ENCODE measurements around the gene GRB2. TPM values are rescaled to one million over a fixed set of nuclear protein-coding genes. Genes with fewer than 3 reads are reported as not detected.

The GRB2 gene
- total and polyA plus RNA-seq, 2 experiments from 2014 or later: 132 to 198 TPM

- H3K4me1 ChIP-seq (ENCODE audit: low read depth): no peaks in the 10 kb centered on the region
- peak; percentile 41 for TF ChIP-seq CTCF (IDR thresholded peaks at IDR 0.05; ENCODE audit: low read depth, low read length)
- H3K27me3 ChIP-seq: no peaks in the 10 kb centered on the region
- peak; percentile 74 to 89 for DNase-seq (ENCODE audit: low read depth in 1 of 2, low spot score in 1 of 2)
- H3K4me3 ChIP-seq: peak overlapping the region; percentile 94
- H3K27ac ChIP-seq: peak overlapping the region; percentile 41
- no peaks in the 10 kb centered on the region for H3K9me3 ChIP-seq (ENCODE audit: low read depth)
- H3K36me3 ChIP-seq: no peaks in the 10 kb centered on the region
Observed at GRCh38 chr17:75271233-75271954, 134.1 kb downstream of the GRB2 start.

DNA sequence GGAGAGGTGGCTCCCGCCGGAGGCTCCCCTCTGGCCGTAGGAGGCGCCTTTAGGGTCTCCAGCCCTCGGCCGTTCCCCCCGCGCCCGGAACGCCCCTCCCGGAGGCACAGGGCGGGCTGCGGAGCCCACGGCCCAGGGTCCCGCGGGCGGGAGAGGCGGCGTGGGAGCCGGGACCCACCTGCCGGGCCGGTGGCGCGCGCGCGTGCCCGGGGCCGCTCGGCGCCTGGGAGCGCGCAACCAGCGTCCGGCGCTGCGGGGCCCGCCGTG is 134.6 kb downstream of the GRB2 start, which contains the start of gene MIF4GD:
Gene MIF4GD (minus strand): TSS at position 266 of the 267 bp plus-strand sequence. CDS start 1,036 bp downstream, outside the sequence.
- Histone ChIP-seq H3K27me3 (no peaks in the 10 kb centered on the region), H3K9me3 (ENCODE audit: low read depth) (no peaks in the 10 kb centered on the region), H3K4me1 (ENCODE audit: low read depth) (no peaks in the 10 kb centered on the region), H3K27ac (peak within 1 kb of the TSS; percentile 75), H3K4me3 (peak within 1 kb of the TSS; percentile 94), H3K36me3 (peaks cover 5% of the 10 kb centered on the region)
- TF ChIP-seq CTCF (IDR thresholded peaks at IDR 0.05; ENCODE audit: low read depth, low read length): no peak
- DNase-seq (ENCODE audit: low read depth in 1 of 2, low spot score in 1 of 2): no peak

DNA sequence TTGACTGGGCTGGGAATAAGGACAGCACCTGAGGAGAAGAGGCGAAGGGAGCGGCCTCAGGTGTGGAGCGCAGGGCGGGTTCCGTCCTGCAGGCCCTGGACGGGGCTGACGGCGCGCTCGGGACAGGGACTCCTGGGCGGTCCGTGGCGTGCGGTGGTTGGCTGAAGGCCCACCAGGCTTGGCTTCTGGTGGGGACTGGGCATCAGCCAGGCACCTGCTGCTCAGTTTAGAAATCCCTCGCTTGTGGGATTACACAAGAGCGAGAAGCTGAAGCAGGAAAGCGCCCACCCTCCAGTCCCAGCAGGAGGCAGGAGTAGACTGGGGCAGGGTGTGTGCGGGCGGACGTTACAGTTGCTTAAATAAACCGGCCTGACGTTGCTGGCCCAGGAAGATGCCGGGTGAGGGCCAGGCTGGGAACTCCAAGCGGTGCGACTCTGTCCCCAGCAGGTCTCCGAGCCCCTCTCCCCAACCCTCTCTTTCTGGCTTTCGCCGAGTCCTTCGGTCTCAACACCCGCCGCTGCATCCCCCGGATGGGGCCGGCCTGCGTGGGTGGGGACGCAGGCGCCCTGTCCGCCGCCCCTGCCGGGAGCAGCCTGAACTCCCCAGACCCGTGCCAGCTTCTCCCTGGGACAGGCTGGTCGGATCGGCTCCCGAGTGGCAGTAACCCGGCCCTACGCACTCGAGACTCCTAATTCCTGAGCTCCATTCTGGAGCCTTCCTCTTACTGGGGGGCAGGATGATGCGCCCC is 135.1 kb downstream of the GRB2 start:
- no peaks in the 10 kb centered on the region for H3K4me1 ChIP-seq (ENCODE audit: low read depth)
- peaks cover 9% of the 10 kb centered on the region for H3K36me3 ChIP-seq
- H3K27me3 ChIP-seq: no peaks in the 10 kb centered on the region
- no peaks in the 10 kb centered on the region for H3K9me3 ChIP-seq (ENCODE audit: low read depth)
- peak; percentile 79 to 80 for DNase-seq (ENCODE audit: low read depth in 1 of 2, low spot score in 1 of 2)
- H3K27ac ChIP-seq: peak overlapping the region; percentile 75
- H3K4me3 ChIP-seq: peak overlapping the region; percentile 94
- TF ChIP-seq CTCF (IDR thresholded peaks at IDR 0.05; ENCODE audit: low read depth, low read length): peak; percentile 47

DNA sequence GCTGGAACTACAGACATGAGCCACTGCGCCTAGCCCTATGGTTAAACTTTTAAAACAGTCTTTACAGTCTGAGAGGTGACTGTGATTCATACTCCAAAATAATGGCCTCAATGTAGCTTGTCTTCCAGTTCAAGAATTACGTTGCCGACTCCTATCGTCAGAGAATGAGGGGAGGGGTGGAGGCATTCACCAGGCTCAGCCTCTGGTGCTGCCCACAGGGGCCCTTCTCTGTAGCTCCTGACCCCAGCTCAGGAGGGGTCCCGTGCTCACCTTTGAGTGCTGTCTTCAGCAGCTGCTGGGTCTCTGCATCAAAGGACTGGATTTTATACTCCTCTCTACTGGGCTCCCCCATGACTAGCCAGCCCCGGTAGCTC is 135.6 kb downstream of the GRB2 start:
- peak overlapping the region; percentile 75 for H3K27ac ChIP-seq

More for the DNA sequence above, 135.6 kb downstream of the GRB2 start:
- Histone ChIP-seq H3K27me3 (no peaks in the 10 kb centered on the region), H3K9me3 (ENCODE audit: low read depth) (no peaks in the 10 kb centered on the region), H3K36me3 (peaks cover 9% of the 10 kb centered on the region), H3K4me3 (peak overlapping the region; percentile 94), H3K4me1 (ENCODE audit: low read depth) (no peaks in the 10 kb centered on the region)
- peak in 1 of 2 donors; percentile 23 for DNase-seq (ENCODE audit: low read depth in 1 of 2, low spot score in 1 of 2)
- TF ChIP-seq CTCF (IDR thresholded peaks at IDR 0.05; ENCODE audit: low read depth, low read length): no peak

Other genes starting within 250 kb of the GRB2 start
- 91.3 and 109 TPM in 2 replicates for gene SUMO2, start 222.7 kb downstream of the GRB2 start, total RNA-seq
- 485 and 542 TPM in 2 replicates for gene SUMO2, start 222.7 kb downstream of the GRB2 start, polyA plus RNA-seq
- 23.4 and 32.7 TPM in 2 replicates for gene NUP85, start 200.0 kb downstream of the GRB2 start, total RNA-seq
- 51.9 and 59.0 TPM in 2 replicates for gene NUP85, start 200.0 kb downstream of the GRB2 start, polyA plus RNA-seq
- 33.5 and 35.3 TPM in 2 replicates for gene GGA3, start 144.1 kb downstream of the GRB2 start, total RNA-seq
- 25.6 and 30.0 TPM in 2 replicates for gene GGA3, start 144.1 kb downstream of the GRB2 start, polyA plus RNA-seq
- gene MRPS7, start 143.8 kb downstream of the GRB2 start, total RNA-seq: 64.8 and 81.6 TPM in 2 replicates
- gene MRPS7, start 143.8 kb downstream of the GRB2 start, polyA plus RNA-seq: 179 and 198 TPM in 2 replicates
- gene MIF4GD, start 134.4 kb downstream of the GRB2 start, total RNA-seq: 35.6 and 47.9 TPM in 2 replicates
- 75.4 and 75.8 TPM in 2 replicates for gene MIF4GD, start 134.4 kb downstream of the GRB2 start, polyA plus RNA-seq
- gene SLC25A19, start 116.2 kb downstream of the GRB2 start, total RNA-seq: 8.9 and 13.2 TPM in 2 replicates
- gene SLC25A19, start 116.2 kb downstream of the GRB2 start, polyA plus RNA-seq: 12.2 and 17.7 TPM in 2 replicates
- 87.1 and 105 TPM in 2 replicates for gene TMEM94, start 51.0 kb upstream of the GRB2 start, total RNA-seq
- gene TMEM94, start 51.0 kb upstream of the GRB2 start, polyA plus RNA-seq: 74.2 and 93.5 TPM in 2 replicates
- 24.4 and 31.2 TPM in 2 replicates for gene CASKIN2, start 109.9 kb upstream of the GRB2 start, total RNA-seq
- gene CASKIN2, start 109.9 kb upstream of the GRB2 start, polyA plus RNA-seq: 18.1 and 27.3 TPM in 2 replicates
- gene TSEN54, start 110.8 kb upstream of the GRB2 start, total RNA-seq: 70.5 and 88.8 TPM in 2 replicates
- 52.8 and 64.4 TPM in 2 replicates for gene TSEN54, start 110.8 kb upstream of the GRB2 start, polyA plus RNA-seq
- 28.1 and 40.3 TPM in 2 replicates for gene LLGL2, start 120.0 kb upstream of the GRB2 start, total RNA-seq
- 35.2 and 45.5 TPM in 2 replicates for gene LLGL2, start 120.0 kb upstream of the GRB2 start, polyA plus RNA-seq
- 15.3 and 101 TPM in 2 replicates for gene MYO15B, start 182.1 kb upstream of the GRB2 start, total RNA-seq
- gene MYO15B, start 182.1 kb upstream of the GRB2 start, polyA plus RNA-seq: 21.3 and 49.2 TPM in 2 replicates
- gene SMIM5, start 227.8 kb upstream of the GRB2 start, total RNA-seq: 0.11 and 0.89 TPM in 2 replicates
- 0.42 and 0.60 TPM in 2 replicates for gene SMIM5, start 227.8 kb upstream of the GRB2 start, polyA plus RNA-seq

Measured in cardiac muscle cell (in vitro differentiated cells and primary cell).